ENCODE data around the gene FOXS1. TPM values are rescaled to one million over a fixed set of nuclear protein-coding genes. Genes with fewer than 3 reads are reported as not detected.

Gene FOXS1
- total RNA-seq, 2 experiments from 2014 or later: not detected

DNA sequence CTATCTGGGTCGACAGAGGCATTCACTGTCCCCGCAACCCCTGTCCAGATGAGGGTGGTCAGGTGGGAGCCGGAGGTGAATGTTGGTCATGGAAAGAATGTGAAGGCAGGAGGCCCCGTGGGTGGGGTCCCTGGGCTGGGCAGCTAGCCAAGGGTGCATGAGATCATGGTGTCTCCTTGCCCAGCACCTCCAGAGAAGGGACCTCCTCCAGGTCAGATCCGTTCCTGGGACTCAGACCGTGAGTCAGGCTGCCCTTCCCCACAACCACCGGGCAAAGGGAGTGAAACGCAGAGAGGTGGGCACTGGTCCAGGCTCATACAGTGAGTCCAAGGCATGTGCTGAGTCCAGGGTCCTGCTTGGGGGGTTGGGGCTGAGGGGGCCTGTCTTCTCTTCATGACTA, 3.5 kb downstream of the FOXS1 start:
- Mint-ChIP-seq H3K27me3 (no peaks in the 10 kb centered on the region), H3K27ac (no peak overlapping the region), H3K4me1 (ENCODE audit: low read depth) (no peaks in the 10 kb centered on the region), H3K36me3 (ENCODE audit: low read depth) (no peaks in the 10 kb centered on the region), H3K9me3 (no peaks in the 10 kb centered on the region), H3K4me3 (no peak overlapping the region)
- ChIA-PET POLR2A (no interaction called here), CTCF (interaction anchor here (1.4 to 2.3 kb wide), 3 partner anchors 10 to 19 kb away, joined by 5 to 8 read pairs (median 6); no protein-coding TSS in a partner anchor)
- intact Hi-C loops (cut with micrococcal nuclease): no loop called here
- TF ChIP-seq, protein P1, sequence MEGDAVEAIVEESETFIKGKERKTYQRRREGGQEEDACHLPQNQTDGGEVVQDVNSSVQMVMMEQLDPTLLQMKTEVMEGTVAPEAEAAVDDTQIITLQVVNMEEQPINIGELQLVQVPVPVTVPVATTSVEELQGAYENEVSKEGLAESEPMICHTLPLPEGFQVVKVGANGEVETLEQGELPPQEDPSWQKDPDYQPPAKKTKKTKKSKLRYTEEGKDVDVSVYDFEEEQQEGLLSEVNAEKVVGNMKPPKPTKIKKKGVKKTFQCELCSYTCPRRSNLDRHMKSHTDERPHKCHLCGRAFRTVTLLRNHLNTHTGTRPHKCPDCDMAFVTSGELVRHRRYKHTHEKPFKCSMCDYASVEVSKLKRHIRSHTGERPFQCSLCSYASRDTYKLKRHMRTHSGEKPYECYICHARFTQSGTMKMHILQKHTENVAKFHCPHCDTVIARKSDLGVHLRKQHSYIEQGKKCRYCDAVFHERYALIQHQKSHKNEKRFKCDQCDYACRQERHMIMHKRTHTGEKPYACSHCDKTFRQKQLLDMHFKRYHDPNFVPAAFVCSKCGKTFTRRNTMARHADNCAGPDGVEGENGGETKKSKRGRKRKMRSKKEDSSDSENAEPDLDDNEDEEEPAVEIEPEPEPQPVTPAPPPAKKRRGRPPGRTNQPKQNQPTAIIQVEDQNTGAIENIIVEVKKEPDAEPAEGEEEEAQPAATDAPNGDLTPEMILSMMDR (IDR thresholded peaks at IDR 0.05): no peak
- no peak for ATAC-seq
- DNase-seq: no peak

DNA sequence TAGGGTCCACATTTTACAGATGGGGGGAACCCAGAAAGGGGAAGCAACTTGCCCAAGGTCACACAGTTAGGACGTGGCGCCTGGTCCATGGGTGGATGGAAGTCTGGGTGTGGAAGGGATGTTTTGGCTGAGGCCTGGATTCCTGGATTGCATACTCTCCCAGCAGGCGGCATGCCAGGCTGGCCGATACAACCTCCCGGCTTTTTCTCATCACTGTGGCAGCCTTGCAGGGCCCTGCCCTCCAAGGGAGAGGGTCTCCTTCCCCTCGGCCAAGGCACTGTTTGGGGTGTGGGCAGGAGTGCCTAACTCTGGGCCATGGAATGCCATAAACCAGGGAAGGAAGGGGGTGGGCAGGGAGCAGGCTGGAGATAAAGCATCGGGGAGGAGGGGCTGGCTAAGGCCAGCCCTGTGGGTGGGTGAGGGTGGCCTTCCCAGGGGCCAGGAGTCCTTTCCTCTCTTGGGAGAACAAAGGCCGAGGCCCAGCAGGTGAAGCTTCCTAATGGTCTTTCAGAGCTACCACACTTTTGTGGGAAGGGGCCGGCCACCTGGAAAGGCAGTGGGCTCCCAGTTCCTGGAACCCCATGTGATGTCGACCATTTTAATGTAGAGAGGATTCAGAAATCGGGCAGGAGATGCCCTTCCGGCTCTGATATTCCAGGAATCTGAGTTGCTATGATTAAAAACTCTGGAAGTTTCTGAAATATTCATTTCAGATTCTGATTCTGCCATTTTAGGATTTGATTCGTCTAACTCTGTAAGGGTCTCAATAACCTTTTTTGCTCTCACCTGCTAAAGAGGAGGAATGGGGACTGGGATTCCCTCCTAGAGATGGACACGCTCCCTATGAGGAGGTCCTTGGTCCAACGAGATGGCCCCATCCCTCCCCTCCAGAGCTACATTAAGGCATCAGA, 4.2 kb downstream of the FOXS1 start:
- POLR2A ChIA-PET: no interaction called here

DNA sequence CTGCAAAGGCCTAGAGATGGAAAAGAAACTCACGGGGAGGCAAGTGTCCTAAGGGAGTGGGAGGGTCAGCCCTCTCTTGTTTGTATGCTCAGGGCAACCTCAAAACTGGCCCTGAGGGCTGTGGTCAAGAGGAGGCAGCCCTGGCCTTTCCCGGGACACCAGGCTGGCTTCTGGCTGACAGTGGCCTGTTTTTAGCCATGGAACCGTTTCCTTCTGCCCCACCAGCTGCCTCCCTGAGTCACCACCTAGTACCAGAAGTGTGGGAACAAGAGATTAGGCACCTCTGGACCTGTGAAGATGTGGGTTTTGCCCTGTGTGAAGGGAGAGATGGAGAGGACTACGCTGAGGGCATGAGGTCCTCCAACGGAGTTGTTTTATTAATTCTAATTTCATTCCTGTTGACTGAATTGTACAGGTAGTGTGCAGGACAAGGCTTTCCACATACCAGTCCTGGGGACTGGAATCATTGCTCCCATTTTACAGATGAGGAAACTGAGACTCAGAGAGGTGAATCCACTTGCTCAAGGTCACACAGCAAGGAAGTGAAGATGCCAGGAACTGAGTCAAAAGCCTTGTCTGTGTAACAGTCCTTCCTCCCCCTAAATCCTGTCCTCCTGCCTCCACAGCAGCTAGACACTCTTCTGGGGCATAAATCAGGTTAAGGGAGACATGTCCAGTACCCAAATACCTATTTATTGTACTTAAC, 5.5 kb downstream of the FOXS1 start:
- DNase-seq (no peak), ATAC-seq (no peak)
- H3K9me3 Mint-ChIP-seq: no peaks in the 10 kb centered on the region
- TF ChIP-seq, protein P1 (IDR thresholded peaks at IDR 0.05): no peak
- POLR2A ChIA-PET: no interaction called here
- H3K36me3 Mint-ChIP-seq (ENCODE audit: low read depth): no peaks in the 10 kb centered on the region
- no peak overlapping the region for H3K4me3 Mint-ChIP-seq
- peaks cover 8% of the 10 kb centered on the region for H3K4me1 Mint-ChIP-seq (ENCODE audit: low read depth)
- intact Hi-C loops (cut with micrococcal nuclease): no loop called here
- H3K27me3 Mint-ChIP-seq: no peaks in the 10 kb centered on the region
- CTCF ChIA-PET: interaction anchor here (0.8 to 6.8 kb wide), 3 partner anchors 12 to 18 kb away, joined by 3 to 46 read pairs (median 18); no protein-coding TSS in a partner anchor
- H3K27ac Mint-ChIP-seq: no peak overlapping the region

More for the DNA sequence above, 4.2 kb downstream of the FOXS1 start:
- intact Hi-C loops (cut with micrococcal nuclease): no loop called here
- Mint-ChIP-seq H3K36me3 (ENCODE audit: low read depth) (no peaks in the 10 kb centered on the region), H3K4me3 (no peak overlapping the region), H3K27me3 (no peaks in the 10 kb centered on the region), H3K9me3 (no peaks in the 10 kb centered on the region), H3K27ac (no peak overlapping the region), H3K4me1 (ENCODE audit: low read depth) (peaks cover 4% of the 10 kb centered on the region)
- DNase-seq (no peak), ATAC-seq (no peak)
- TF ChIP-seq, protein P1 (IDR thresholded peaks at IDR 0.05): no peak
- CTCF ChIA-PET: interaction anchor here (0.8 to 1.7 kb wide), 3 partner anchors 9 to 18 kb away, joined by 3 to 6 read pairs (median 5); no protein-coding TSS in a partner anchor

DNA sequence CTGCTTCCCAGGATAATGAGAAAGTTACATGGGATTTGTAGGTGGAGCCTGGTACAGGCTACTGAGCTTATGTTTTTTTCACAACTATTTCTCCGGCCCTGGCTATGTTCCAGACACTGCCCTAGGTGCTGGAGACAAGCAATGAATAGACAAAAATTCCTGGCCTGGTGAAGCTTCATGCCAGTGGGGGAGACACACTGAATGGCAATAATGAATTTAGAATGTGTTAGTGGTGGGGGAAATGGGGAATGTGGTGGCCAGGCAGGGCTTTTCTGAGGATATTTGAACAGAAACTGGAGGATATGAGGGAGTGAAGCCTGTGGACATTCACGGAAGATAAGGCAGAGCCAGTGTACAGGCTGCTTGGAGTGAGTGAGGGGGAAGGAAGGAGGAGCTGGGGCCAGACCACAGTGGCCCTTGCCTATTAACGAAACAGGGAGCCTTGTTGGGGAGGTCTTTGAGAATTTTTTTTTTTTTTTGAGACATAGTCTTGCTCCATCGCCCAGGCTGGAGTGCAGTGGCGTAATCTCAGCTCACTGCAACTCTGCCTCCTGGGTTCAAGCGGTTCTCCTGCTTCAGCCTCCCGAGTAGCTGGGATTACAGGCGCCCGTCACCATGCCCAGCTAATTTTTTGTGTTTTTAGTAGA, 6.6 kb downstream of the FOXS1 start:
- DNase-seq (no peak), ATAC-seq (no peak)
- CTCF ChIA-PET: interaction anchor here (1.7 to 6.8 kb wide), 4 partner anchors 8 to 113 kb away, joined by 8 to 46 read pairs (median 16); partner anchors contain the start of gene PDRG1
- TF ChIP-seq, protein P1 (IDR thresholded peaks at IDR 0.05): no peak
- Mint-ChIP-seq H3K4me3 (no peak overlapping the region), H3K27me3 (no peaks in the 10 kb centered on the region), H3K36me3 (ENCODE audit: low read depth) (no peaks in the 10 kb centered on the region), H3K27ac (no peak overlapping the region), H3K4me1 (ENCODE audit: low read depth) (peaks cover 8% of the 10 kb centered on the region), H3K9me3 (no peaks in the 10 kb centered on the region)
- intact Hi-C loops (cut with micrococcal nuclease): no loop called here
- POLR2A ChIA-PET: interaction anchor here (1.0 kb wide), 1 partner anchor 11 kb away, joined by 3 read pairs; no protein-coding TSS in a partner anchor

All from activated CD8-positive, alpha-beta T cell treated with anti-CD3 and anti-CD28 coated beads for 36 hours (primary cell).